GM18517 (cell line): ENCODE data around the gene GPR61.

ENCODE experiments used
- ATAC-seq: cut with Tn5 transposase; IDR thresholded peaks from one replicate; pipeline ENCODE4 v1.9.1; 2021; ENCODE audit warnings: mild to moderate bottlenecking, moderate library complexity; ENCODE audit not compliant: unreplicated experiment

Gene GPR61

DNA sequence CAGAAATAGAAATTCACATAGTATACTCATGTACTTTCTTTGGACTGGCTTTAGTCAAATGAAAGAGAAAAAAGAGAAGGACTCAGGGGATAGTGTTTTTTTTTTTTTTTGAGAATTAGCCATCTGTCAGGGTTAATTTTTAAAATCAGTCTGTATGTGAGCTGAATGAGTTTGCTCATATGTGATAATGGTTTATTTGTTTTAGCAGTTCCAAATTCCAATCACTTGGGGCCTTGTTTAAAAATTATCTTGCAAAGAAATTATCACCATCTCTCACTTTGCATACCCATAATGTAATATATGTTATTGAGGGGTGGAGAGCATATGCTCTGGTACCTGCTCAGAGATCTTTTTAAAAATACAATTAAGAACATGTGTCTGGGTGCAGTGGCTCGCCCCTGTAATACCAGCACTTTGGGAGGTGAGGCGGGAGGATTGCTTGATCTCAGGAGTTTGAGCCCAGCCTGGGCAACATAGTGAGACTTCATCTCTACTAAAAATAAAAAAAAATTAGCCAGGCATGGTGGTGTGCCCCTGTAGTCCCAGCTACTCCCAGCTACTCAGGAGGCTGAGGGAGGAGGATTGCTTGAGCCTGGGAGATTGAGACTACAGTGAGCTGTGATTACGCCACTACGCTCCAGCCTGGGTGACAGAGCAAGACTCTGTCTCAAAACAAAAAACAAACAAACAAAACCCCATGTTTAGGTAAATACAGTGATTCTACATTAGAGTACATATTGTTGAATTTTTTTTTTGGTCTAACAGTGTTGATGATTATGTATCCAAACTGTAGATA lies 28.4 kb downstream of the GPR61 start:
- no peak for ATAC-seq

DNA sequence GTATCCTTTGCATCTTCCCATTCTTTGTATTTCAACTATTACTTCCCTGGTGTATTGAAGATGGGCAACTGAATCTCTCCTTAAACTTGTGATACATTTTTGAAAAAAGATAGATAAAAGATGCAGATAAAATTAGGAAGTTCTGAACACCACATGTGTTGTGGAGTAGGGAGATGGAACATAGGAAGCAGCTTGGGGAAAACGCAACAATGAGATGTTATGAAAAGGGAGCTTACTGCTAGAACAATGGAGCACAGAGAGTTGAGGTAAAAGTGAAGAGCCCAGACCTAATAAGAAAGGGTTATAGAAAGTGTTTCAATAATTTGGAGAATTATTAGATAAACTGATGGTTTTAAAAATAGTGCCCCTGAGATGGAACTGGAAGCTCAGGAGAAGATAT lies 29.7 kb downstream of the GPR61 start:
- no peak for ATAC-seq

DNA sequence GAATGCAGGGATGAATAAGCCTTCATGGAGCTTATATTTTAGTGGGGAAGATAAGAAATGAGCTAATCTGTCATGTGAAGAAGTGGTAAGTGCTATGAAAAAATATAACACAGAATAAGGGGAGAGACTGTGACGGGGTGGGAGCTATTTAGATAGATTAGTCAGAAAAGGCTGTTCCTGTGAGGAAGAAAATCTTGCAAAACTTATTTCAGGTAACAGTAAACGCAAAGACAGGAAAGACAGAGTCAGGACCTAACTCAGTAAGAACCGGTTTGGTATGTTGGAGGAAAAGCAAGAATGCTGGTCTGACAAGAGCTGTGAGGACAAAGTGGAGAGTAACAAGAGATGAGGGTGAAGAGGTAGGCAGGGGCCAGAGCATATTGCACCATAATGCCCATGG lies 30.7 kb downstream of the GPR61 start:
- ATAC-seq: no peak

DNA sequence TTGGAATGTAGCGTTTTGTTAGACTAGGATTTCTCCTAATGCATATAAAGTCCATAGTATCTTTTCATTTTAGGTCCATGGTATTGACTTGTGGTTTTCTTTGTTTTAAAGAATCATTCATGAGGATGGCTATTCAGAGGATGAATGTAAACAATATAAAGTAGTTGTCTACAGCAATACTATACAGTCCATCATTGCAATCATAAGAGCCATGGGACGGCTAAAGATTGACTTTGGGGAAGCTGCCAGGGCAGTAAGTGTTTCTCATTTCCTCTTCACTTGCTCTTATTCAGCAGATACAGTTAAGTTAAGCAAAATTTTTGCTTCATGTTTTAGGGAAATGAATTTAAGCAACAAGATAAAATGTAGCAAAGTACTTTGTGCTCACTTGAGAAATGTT lies 34.1 kb downstream of the GPR61 start:
- no peak for ATAC-seq

DNA sequence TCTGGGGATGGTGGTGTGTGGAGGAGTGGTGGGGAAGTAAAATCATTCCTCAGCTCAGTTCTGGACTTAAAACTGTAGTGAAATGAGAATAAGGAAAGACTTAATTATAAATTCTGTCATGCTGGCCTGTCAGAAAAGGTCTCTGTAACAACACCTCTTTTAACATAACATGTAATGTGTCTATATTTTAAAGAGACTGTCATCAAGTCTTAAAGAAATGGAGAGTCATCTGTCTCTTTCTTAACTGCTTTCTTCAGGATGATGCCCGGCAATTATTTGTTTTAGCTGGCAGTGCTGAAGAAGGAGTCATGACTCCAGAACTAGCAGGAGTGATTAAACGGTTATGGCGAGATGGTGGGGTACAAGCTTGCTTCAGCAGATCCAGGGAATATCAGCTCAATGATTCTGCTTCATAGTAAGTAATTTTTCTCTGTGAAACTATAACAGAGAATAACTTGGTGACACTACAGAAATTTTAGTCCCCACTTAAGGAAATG lies 39.3 kb downstream of the GPR61 start:
- ATAC-seq: no peak

DNA sequence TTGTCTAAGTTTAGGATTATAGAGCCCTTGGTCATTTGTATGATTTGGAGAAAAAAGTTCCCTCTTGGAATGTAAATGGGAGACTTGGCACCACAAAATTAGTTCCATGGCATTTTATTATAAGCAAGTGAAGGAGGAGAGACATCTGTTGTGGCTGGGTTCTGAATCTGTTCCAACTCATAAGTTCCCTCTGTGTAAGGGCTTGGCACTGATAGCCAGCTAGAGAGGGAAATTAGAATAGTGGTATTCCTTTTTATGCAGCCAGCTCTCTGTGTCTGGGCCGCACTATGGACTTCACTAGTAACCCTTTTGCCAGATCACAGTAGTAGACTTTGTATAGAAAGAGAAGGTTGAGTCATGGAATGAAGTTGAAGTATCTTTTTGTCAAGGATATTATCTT lies 39.8 kb downstream of the GPR61 start:
- ATAC-seq: no peak

DNA sequence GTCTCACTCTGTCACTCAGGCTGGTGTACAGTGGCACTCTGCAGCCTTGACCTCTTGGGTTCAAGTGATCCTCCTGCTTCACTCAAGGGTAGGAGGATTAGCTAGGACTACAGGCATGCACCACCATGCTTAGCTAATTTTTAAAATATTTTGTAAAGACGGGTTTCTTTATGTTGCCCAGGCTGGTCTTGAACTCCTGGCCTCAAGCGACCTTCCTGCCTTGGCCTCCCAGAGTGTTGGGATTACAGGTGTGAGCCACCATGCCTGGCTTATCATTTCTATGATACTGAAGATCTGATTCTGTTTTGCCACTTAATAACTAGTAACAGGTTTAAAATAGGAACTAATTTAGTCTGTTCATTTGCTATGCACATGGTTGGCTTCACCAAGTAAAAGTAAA lies 42.3 kb downstream of the GPR61 start:
- ATAC-seq: no peak

DNA sequence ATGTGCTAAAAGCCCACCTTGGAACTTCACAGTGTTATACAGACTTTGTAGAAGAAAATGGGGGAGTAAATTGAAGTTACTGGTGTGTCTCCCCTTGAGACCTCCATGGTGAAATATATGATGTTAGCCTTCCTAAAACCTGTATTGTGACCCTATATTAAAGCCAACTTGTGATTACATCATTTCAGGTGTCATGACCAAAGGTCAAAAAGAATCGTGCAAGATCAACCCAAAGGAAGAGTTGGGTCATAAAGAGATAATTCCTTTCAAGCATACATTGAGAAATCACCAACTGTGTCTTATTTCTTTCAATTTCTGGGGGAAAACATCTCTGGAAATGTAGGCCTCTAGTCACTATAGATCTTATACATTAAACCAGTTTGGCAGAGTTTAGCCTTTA lies 45.1 kb downstream of the GPR61 start:
- no peak for ATAC-seq

DNA sequence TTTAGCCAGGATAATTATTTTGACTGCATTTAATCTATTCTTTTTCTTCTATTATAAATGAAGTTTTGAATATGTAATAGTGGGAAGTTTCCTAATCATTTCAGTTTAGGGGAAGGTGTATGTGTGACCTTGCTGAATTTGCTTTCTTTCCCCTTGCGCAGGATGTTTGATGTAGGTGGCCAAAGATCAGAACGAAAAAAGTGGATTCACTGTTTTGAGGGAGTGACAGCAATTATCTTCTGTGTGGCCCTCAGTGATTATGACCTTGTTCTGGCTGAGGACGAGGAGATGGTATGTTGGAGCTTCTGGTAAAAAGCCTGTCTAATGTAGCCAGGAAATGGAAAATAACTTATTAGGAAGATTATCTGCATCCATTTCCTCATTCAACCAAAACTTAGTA lies 46.4 kb downstream of the GPR61 start:
- no peak for ATAC-seq

DNA sequence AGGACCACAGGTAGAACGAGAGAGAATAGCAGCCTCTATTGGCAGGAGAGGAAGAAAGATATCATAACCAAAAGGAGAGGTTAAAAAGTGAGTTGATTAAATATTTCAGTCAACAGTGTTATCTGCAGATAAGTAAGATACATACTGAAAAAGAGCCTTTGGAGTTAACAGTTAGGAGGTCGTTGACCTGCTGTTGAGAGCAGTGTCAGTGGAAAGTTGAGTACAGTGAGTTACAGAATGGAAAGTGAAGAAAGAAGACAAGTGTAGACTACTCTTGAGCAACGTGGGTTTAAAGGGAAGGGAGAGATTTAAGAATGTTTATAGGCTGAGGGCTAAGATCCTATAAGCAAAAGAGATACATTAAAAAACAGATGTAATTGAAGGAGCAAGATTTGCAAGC lies 49.5 kb downstream of the GPR61 start:
- ATAC-seq: no peak

DNA sequence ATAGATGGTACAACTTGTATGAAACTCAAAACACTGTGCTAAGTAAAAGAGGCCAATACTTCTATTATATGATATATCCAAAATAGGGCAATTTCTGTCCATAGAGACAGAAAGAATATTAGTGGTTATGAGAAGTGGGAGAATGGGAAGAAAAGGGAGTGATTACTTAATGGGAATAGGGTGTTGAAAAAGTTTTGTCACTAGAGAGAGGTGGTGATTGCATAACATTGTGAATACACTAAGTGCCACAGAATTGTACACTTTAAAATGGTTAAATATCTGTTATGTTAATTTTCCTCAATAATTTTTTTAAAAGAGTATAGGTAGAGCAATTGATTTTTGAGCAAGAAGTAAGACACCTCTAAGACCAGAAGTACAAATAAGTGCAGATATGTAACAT lies 50.0 kb downstream of the GPR61 start:
- no peak for ATAC-seq

DNA sequence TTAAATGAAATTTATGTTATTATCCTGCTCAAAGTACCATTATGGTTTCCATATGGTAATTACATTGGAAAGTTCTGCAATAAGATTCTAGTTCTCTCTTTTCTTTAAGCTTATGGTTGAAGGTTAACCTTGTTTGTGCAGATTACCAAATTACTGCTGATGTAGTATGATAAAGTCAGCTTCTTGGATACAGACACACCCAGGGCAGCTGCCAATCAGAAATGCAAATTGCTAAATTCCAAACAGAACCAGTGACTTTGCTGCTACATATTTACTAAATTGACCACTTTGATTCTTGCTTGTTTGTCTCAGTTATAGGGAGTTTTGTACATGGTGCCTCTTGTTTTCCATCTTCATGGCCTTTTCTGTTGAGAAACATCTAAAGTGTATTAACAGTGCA lies 53.2 kb downstream of the GPR61 start:
- no peak for ATAC-seq

DNA sequence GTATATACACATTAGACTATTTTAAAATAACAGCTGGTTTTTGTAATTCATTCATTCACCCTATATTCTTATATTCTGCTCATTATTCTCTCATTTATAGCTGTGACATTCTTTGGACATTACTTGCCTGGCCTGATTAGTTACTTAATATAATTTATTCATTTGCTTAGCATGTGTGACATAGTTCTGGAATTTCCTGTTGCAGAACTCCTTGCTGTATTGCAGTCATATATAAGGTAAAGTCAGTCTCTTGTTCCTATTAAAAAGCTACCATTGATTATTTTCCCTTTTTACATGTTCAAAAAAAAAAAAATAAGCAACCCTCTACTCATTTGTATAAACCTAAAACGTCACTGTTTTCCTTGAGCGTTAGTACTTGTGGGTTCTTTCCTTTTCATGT lies 55.9 kb downstream of the GPR61 start:
- ATAC-seq: no peak
